Smooth muscle cell of the umbilical artery (primary cell): ENCODE results near the gene MAML2. TPM values are rescaled to one million over a fixed set of nuclear protein-coding genes. Genes with fewer than 3 reads are reported as not detected.

ENCODE experiments used
- total RNA-seq: library from RNA; depleted of rRNA; stranded (reverse); fragments of >200 nt; gene quantifications from 2 replicates; pipeline ENCODE4 v1.2.3, GENCODE V29; 2014

The MAML2 gene
- 13.4 and 28.7 TPM in 2 replicates for total RNA-seq

DNA sequence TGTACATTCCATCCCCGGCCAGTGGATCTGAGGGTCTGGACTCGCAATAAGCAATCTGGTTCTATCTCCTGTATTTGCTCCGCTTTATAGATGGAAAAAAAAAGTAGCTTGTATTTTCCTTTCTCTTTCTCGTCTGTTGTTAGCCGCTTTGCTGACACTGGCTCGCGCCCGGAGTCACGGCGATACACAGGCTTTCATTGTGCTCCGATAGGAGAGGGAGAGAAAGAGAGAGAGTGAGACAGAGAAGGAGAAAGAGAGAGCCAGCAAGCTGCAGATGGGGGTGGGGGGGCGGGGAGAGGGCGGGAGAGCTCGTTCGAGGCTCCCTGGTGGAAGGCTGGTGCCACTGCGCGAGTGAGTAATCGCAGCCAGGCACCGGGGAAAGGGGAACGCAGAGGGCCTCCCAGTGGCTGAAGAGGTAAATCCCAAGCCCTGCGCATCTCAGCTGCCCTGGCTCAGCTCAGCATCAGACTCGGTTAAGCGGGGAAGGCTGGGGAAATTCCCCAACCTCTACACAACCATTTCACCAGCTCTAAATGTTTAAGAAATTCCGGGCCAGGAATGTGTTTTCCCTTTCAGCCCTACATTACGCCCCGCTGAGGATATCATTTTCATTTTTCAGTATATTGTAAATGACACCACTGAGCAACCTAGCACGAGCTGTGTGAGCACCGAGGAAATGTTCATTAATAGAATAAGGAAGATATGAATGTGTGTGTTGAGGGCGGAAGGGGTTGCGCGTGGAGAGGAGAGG lies at the start of gene MAML2:
TSS of gene MAML2 (minus strand) at position 235 of the 751 bp plus-strand sequence. CDS start 1,300 bp downstream, outside the sequence.

DNA sequence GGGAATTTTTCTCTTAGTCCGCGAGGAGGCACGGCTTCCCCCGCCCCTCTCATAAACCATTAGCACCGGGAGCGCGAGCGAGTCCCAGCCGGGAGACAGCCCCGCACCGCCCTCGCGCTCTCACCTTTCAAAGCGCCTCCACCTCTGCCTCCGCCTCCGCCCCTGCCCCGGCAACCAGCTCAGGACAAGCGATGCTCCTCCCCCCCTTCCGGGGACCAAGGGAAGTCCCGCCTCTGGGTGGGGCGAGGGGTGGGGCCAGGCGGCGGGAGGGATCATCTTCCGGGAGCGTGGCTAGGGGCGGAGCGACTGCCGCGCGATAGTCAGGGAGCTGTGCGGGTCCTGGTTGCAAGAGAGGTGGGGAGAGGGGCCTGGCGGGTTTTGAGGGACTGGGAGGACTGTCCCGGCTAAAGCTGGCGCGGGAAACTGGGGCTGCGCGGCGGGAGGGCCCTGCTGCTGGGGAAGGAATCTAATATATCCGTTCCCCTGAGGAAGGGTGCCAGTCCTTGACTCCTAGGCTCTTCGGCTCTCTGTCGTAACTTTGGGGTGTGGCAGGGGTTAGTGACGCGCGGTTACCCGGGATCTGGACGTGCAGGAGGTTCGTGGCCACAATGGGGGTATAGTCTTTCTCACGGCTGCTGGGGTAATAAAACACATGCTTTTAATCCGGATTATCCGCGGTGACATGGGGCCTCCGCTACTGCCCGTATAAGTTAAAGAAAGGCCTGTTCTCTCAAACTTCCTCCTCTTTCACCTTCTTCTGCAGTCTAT lies 46.9 kb upstream of the MAML2 start, which contains the start of the genes CCDC82 and JRKL:
TSS of gene CCDC82 (minus strand) at position 193 of the 768 bp plus-strand sequence. CDS start 5,165 bp downstream, outside the sequence.
TSS of gene JRKL (plus strand) at position 294 of the 768 bp plus-strand sequence. CDS start 637 bp downstream, outside the sequence.

Other genes with a start within 250 kb of the MAML2 start
- gene CCDC82, start 46.7 kb upstream of the MAML2 start, total RNA-seq: 21.7 and 39.7 TPM in 2 replicates
- 17.8 and 26.3 TPM in 2 replicates for gene JRKL, start 46.8 kb upstream of the MAML2 start, total RNA-seq